GM12878 (cell line): Measurements from ENCODE around the gene IL19. TPM values are rescaled to one million over a fixed set of nuclear protein-coding genes. Genes with fewer than 3 reads are reported as not detected.

Source experiments
- ATF7 ChIP-seq: fragments of 450-650 bp; IDR thresholded peaks from 2 replicates; pipeline ENCODE4 v1.6.1; 2016; ENCODE audit warnings: low read depth, mild to moderate bottlenecking
- BMI1 ChIP-seq: fragments of 450-650 bp; IDR thresholded peaks from 2 replicates; pipeline ENCODE4 v1.6.1; 2016; ENCODE audit warnings: mild to moderate bottlenecking, moderate library complexity, borderline replicate concordance
- CHD2 ChIP-seq: IDR thresholded peaks from 2 replicates; pipeline ENCODE4 v1.6.1; 2011; ENCODE audit warnings: low read depth, low read length, improper control_type of control experiment, borderline replicate concordance
- CREM ChIP-seq: IDR thresholded peaks from 2 replicates; pipeline ENCODE4 v1.6.1; 2014; ENCODE audit warnings: antibody characterized with exemption, low read depth
- EGR1 ChIP-seq, 2 experiments: IDR thresholded peaks; 1 replicate in 1 of 2; 2 replicates in 1 of 2; pipeline ENCODE4 v1.6.1; 2011 to 2012; ENCODE audit warnings: low read depth in 2 of 2, low read length in 2 of 2, borderline replicate concordance in 1 of 2, mild to moderate bottlenecking in 1 of 2, moderate library complexity in 1 of 2
- EP300 ChIP-seq, 2 experiments: fragments of 150-350 bp in 1 of 2; IDR thresholded peaks; 2 replicates each; pipeline ENCODE4 v1.6.1; 2011 to 2012; ENCODE audit warnings: low read depth in 2 of 2, low read length in 2 of 2, borderline replicate concordance in 1 of 2, improper control_type of control experiment in 1 of 2, inconsistent platforms in 1 of 2; ENCODE audit not compliant: control insufficient read depth in 1 of 2
- IRF3 ChIP-seq: fragments of 450-650 bp; IDR thresholded peaks from 2 replicates; pipeline ENCODE4 v1.6.1; 2014; ENCODE audit warnings: mild to moderate bottlenecking
- IRF4 ChIP-seq: IDR thresholded peaks from 2 replicates; pipeline ENCODE4 v1.6.1; 2011; ENCODE audit warnings: low read depth, low read length
- LARP7 ChIP-seq: fragments of 450-650 bp; IDR thresholded peaks from 2 replicates; pipeline ENCODE4 v1.6.1; 2017; ENCODE audit warnings: mild to moderate bottlenecking
- MEF2A ChIP-seq: IDR thresholded peaks from 2 replicates; pipeline ENCODE4 v1.6.1; 2011; ENCODE audit warnings: low read depth, mild to moderate bottlenecking, low read length, moderate library complexity; ENCODE audit not compliant: insufficient read depth
- MEF2B ChIP-seq: fragments of 450-650 bp; IDR thresholded peaks from 2 replicates; pipeline ENCODE4 v1.6.1; 2018; ENCODE audit warnings: mild to moderate bottlenecking, moderate library complexity; ENCODE audit not compliant: partially characterized antibody, poor library complexity, severe bottlenecking
- PBX3 ChIP-seq: IDR thresholded peaks from 2 replicates; pipeline ENCODE4 v1.6.1; 2011; ENCODE audit warnings: mild to moderate bottlenecking, low read depth, low read length, moderate library complexity; ENCODE audit not compliant: insufficient replicate concordance
- RBBP5 ChIP-seq: fragments of 200-600 bp; sonication (generic); conservative IDR thresholded peaks from 2 replicates; pipeline ENCODE4 v1.6.1; 2016
- SKIL ChIP-seq: fragments of 450-650 bp; IDR thresholded peaks from 2 replicates; pipeline ENCODE4 v1.6.1; 2017; ENCODE audit warnings: mild to moderate bottlenecking, low read depth, inconsistent platforms; ENCODE audit not compliant: poor library complexity, severe bottlenecking
- SMAD5 ChIP-seq: IDR thresholded peaks from 2 replicates; pipeline ENCODE4 v1.6.1; 2016; ENCODE audit warnings: antibody characterized with exemption, low read depth
- TARDBP ChIP-seq: IDR thresholded peaks from 2 replicates; pipeline ENCODE4 v1.6.1; 2016; ENCODE audit warnings: borderline replicate concordance
- USF1 ChIP-seq: IDR thresholded peaks from 2 replicates; pipeline ENCODE4 v1.6.1; 2011; ENCODE audit warnings: borderline replicate concordance, low read depth, mild to moderate bottlenecking, moderate library complexity, mixed read lengths, low read length; ENCODE audit not compliant: insufficient read depth; ENCODE audit errors: extremely low read length
- YBX1 ChIP-seq: fragments of 450-650 bp; IDR thresholded peaks from 2 replicates; pipeline ENCODE4 v1.6.1; 2016; ENCODE audit warnings: antibody characterized with exemption
- ZNF217 ChIP-seq: fragments of 450-650 bp; IDR thresholded peaks from 2 replicates; pipeline ENCODE4 v1.6.1; 2017; ENCODE audit warnings: antibody characterized with exemption, mild to moderate bottlenecking
- polyA plus RNA-seq, 11 experiments: library from polyadenylated mRNA; depleted of rRNA in 4 of 11; unstranded in 6 of 11; stranded (reverse) in 5 of 11; fragments of >200 nt; fragmentation: Nextera tagmentation in 4 of 11; fragmentation: Illumina TruSeq in 1 of 11; extraction: Ambion mirVana in 4 of 11; extraction: Trizol in 1 of 11; gene quantifications; 1 replicate in 1 of 11; 2 replicates in 10 of 11; pipeline versions ENCODE4 v1.2.1 to v1.2.3, GENCODE V29; 2011 to 2016; ENCODE audit warnings: inconsistent platforms in 2 of 11, missing spikeins in 2 of 11, low read depth in 1 of 11
- total RNA-seq, 4 experiments: library from RNA; depleted of rRNA in 3 of 4; stranded (reverse); fragments of >200 nt in 3 of 4; fragmentation: Illumina TruSeq in 1 of 4; extraction: Trizol in 1 of 4; gene quantifications; 2 replicates each; pipeline versions ENCODE4 v1.2.1 to v1.2.3, GENCODE V29; 2013 to 2021

IL19 gene
- total and polyA plus RNA-seq, 10 of the 15 experiments (the other 5 are each of a cell fraction or from before 2014, with no cell fraction given) = 0.10 to 0.73 (median 0.28) TPM; not detected in 6

- TF ChIP-seq BMI1 = no peak
- 0 out of 2 replicates have a peak, but pooled peaks have one; percentile 20 for TF ChIP-seq CHD2
- TF ChIP-seq CREM = peak; percentile 60; the same call in 1 of the 2 replicates
- no peak; the same call in 1 of the 2 replicates for TF ChIP-seq ZNF217
- peak; percentile 45 to 55; a peak in 2 of 4 replicates for TF ChIP-seq EP300 (IDR thresholded peaks at IDR 0.05; ENCODE audit: borderline replicate concordance in 1 of 2, control insufficient read depth in 1 of 2, low read depth in 2 of 2, low read length in 2 of 2)
- TF ChIP-seq MEF2A = 0 out of 2 replicates have a peak, but pooled peaks have one; percentile 66
- TF ChIP-seq LARP7 = no peak
- no peak for TF ChIP-seq PBX3
- TF ChIP-seq TARDBP = 0 out of 2 replicates have a peak, but pooled peaks have one; percentile 23
- TF ChIP-seq MEF2B = peak; percentile 38
- 0 out of 3 replicates have a peak, but pooled peaks of 1 of the 2 experiments have one; percentile 15 for TF ChIP-seq EGR1 (IDR thresholded peaks at IDR 0.05; ENCODE audit: borderline replicate concordance in 1 of 2, low read depth in 2 of 2, low read length in 2 of 2)
- 0 out of 2 replicates have a peak, but pooled peaks have one; percentile 23 for TF ChIP-seq IRF4
- peak; percentile 96 for TF ChIP-seq SKIL
- no peak for TF ChIP-seq SMAD5
- TF ChIP-seq IRF3 = no peak
- TF ChIP-seq RBBP5 = no peak
- TF ChIP-seq YBX1 = no peak
- no peak for TF ChIP-seq USF1
- peak; percentile 68; the same call in 1 of the 2 replicates for TF ChIP-seq ATF7
These were observed 4.2 kb upstream of the IL19 start (continued) for GRCh38 chr1:206766251-206766856.
